WTC11 (cell line): Measurements from ENCODE around the gene HMCN1. TPM values are rescaled to one million over a fixed set of nuclear protein-coding genes. Genes with fewer than 3 reads are reported as not detected.

Experiments
- ATAC-seq: fragments of 200-7000 bp; cut with Tn5 transposase; 2 replicates; pipeline ENCODE4 v1.10.0; 2021; ENCODE audit warnings: mild to moderate bottlenecking, moderate library complexity
- CTCF ChIA-PET: fragments of 300-600 bp; sonication (Branson Sonifier 250); formaldehyde crosslinking; loops from one replicate; lab custom pipeline; 2021; ENCODE audit warnings: antibody characterized with exemption; lab: Charles Lee
- POLR2A ChIA-PET: fragments of 350-600 bp; sonication (Branson Sonifier 250); formaldehyde crosslinking; loops from one replicate; lab custom pipeline; 2021; ENCODE audit warnings: antibody characterized with exemption; lab: Charles Lee
- DNase-seq: peaks from one replicate; pipeline ENCODE4 v3.0.0; 2021; ENCODE audit warnings: low spot score
- H3K27ac Mint-ChIP-seq: 2 replicates; pipeline ENCODE4 v1.8.0; 2021; ENCODE audit warnings: mixed read lengths
- H3K27me3 Mint-ChIP-seq: 2 replicates; pipeline ENCODE4 v1.8.0; 2021; ENCODE audit warnings: low read depth, mild to moderate bottlenecking, moderate library complexity, mixed read lengths
- H3K36me3 Mint-ChIP-seq: 2 replicates; pipeline ENCODE4 v1.8.0; 2021; ENCODE audit warnings: mixed read lengths
- H3K4me1 Mint-ChIP-seq: 2 replicates; pipeline ENCODE4 v1.8.0; 2022; ENCODE audit warnings: mixed read lengths
- H3K4me3 Mint-ChIP-seq: 2 replicates; pipeline ENCODE4 v1.8.0; 2021; ENCODE audit warnings: mild to moderate bottlenecking, moderate library complexity, mixed read lengths
- H3K9me3 Mint-ChIP-seq: 2 replicates; pipeline ENCODE4 v1.8.0; 2021; ENCODE audit warnings: mixed read lengths
- ARID4B ChIP-seq: sonication (generic); formaldehyde crosslinking; IDR thresholded peaks from 2 replicates; pipeline ENCODE4 v1.8.0; 2023; ENCODE audit warnings: missing genetic modification reagents, mild to moderate bottlenecking, borderline replicate concordance
- CREM ChIP-seq: sonication (generic); formaldehyde crosslinking; IDR thresholded peaks from 2 replicates; pipeline ENCODE4 v1.8.1; 2022; ENCODE audit warnings: mild to moderate bottlenecking, missing genetic modification reagents, moderate library complexity
- EMX1 ChIP-seq: fragments of 250-450 bp; sonication (Bioruptor Pico); IDR thresholded peaks from 2 replicates; pipeline ENCODE4 v1.8.0; 2021; ENCODE audit warnings: mild to moderate bottlenecking
- ETV6 ChIP-seq: sonication (generic); formaldehyde crosslinking; IDR thresholded peaks from 2 replicates; pipeline ENCODE4 v1.8.1; 2022; ENCODE audit warnings: mild to moderate bottlenecking, missing genetic modification reagents
- FOXJ3 ChIP-seq: sonication (generic); formaldehyde crosslinking; IDR thresholded peaks from 2 replicates; pipeline ENCODE4 v1.9.0; 2021; ENCODE audit warnings: missing genetic modification reagents, mild to moderate bottlenecking, borderline replicate concordance
- IRF1 ChIP-seq: sonication (generic); formaldehyde crosslinking; IDR thresholded peaks from 2 replicates; pipeline ENCODE4 v1.8.0; 2023; ENCODE audit warnings: missing genetic modification reagents
- IRF2 ChIP-seq: sonication (generic); formaldehyde crosslinking; IDR thresholded peaks from 2 replicates; pipeline ENCODE4 v1.8.0; 2022; ENCODE audit warnings: low read depth, missing genetic modification reagents, borderline replicate concordance
- JUN ChIP-seq: sonication (generic); formaldehyde crosslinking; IDR thresholded peaks from 2 replicates; pipeline ENCODE4 v1.8.0; 2023; ENCODE audit warnings: mild to moderate bottlenecking, missing genetic modification reagents
- NR2C2 ChIP-seq: sonication (generic); formaldehyde crosslinking; IDR thresholded peaks from 2 replicates; pipeline ENCODE4 v1.8.0; 2022; ENCODE audit warnings: mild to moderate bottlenecking, missing genetic modification reagents
- OVOL2 ChIP-seq: fragments of 250-450 bp; sonication (Bioruptor Pico); IDR thresholded peaks from 2 replicates; pipeline ENCODE4 v1.9.0; 2021; ENCODE audit warnings: mild to moderate bottlenecking, borderline replicate concordance
- PRDM15 ChIP-seq: sonication (generic); formaldehyde crosslinking; IDR thresholded peaks from 2 replicates; pipeline ENCODE4 v1.8.0; 2022; ENCODE audit warnings: missing genetic modification reagents
- PRRX2 ChIP-seq: fragments of 250-450 bp; sonication (Bioruptor Pico); IDR thresholded peaks from 2 replicates; pipeline ENCODE4 v1.8.0; 2021; ENCODE audit warnings: mild to moderate bottlenecking
- RORB ChIP-seq: fragments of 250-450 bp; sonication (Bioruptor Pico); IDR thresholded peaks from 2 replicates; pipeline ENCODE4 v1.9.0; 2021; ENCODE audit warnings: mild to moderate bottlenecking
- SMAD3 ChIP-seq: sonication (generic); formaldehyde crosslinking; IDR thresholded peaks from 2 replicates; pipeline ENCODE4 v1.8.0; 2022; ENCODE audit warnings: missing genetic modification reagents, mild to moderate bottlenecking, borderline replicate concordance
- SOX15 ChIP-seq: fragments of 250-450 bp; sonication (Bioruptor Pico); IDR thresholded peaks from 2 replicates; pipeline ENCODE4 v1.9.0; 2021; ENCODE audit warnings: mild to moderate bottlenecking
- SP1 ChIP-seq: sonication (generic); formaldehyde crosslinking; conservative IDR thresholded peaks from 2 replicates; pipeline ENCODE4 v1.8.1; 2022; ENCODE audit warnings: missing genetic modification reagents
- ZMAT4 ChIP-seq: fragments of 250-450 bp; sonication (Bioruptor Pico); IDR thresholded peaks from 2 replicates; pipeline ENCODE4 v1.9.0; 2021; ENCODE audit warnings: mild to moderate bottlenecking
- ZNF219 ChIP-seq: sonication (generic); formaldehyde crosslinking; IDR thresholded peaks from 2 replicates; pipeline ENCODE4 v1.8.0; 2023; ENCODE audit warnings: missing genetic modification reagents, mild to moderate bottlenecking, borderline replicate concordance
- ZNF317 ChIP-seq: sonication (generic); formaldehyde crosslinking; IDR thresholded peaks from 2 replicates; pipeline ENCODE4 v1.8.1; 2023; ENCODE audit warnings: low read depth, mild to moderate bottlenecking, moderate library complexity, missing genetic modification reagents, borderline replicate concordance
- ZNF396 ChIP-seq: fragments of 250-450 bp; sonication (Bioruptor Pico); IDR thresholded peaks from 2 replicates; pipeline ENCODE4 v1.8.0; 2021; ENCODE audit warnings: mild to moderate bottlenecking, moderate library complexity, borderline replicate concordance
- total RNA-seq: library from RNA; stranded (reverse); gene quantifications from 3 replicates; pipeline ENCODE4 v1.2.3, GENCODE V29; 2021
- TF ChIP-seq, protein P1 (sequence below): sonication (generic); formaldehyde crosslinking; IDR thresholded peaks from 2 replicates; pipeline ENCODE4 v1.8.1; 2023; ENCODE audit warnings: mild to moderate bottlenecking, missing genetic modification reagents
- TF ChIP-seq, protein P2 (sequence below): fragments of 250-450 bp; sonication (Bioruptor Pico); IDR thresholded peaks from 2 replicates; pipeline ENCODE4 v1.8.0; 2021; ENCODE audit warnings: mild to moderate bottlenecking
- TF ChIP-seq, protein P3 (sequence below): sonication (generic); formaldehyde crosslinking; conservative IDR thresholded peaks from 2 replicates; pipeline ENCODE4 v1.8.1; 2022; ENCODE audit warnings: mild to moderate bottlenecking, missing genetic modification reagents

Gene HMCN1
- total RNA-seq, 1 experiment from 2014 or later, result 5.6 TPM

DNA sequence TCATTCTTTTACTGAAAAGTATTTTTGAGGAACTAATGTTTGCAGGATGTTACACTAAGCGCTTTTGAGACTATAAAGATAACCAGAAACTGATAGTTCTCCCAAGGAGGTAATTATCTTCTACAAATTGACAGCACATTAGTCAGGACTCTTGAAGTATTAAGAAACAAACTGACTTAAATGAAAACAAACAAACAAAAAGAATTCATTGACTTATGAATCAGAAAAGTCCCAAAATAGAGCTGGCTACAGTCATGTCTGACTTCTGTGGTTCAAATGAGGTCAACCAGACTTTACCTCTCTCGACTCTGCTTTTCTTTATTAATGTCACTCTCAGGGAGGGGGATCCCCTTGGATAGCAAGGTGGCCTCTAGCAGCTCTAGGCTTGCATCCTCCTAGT, 344.1 kb downstream of the HMCN1 start:
- ChIA-PET CTCF (no interaction called here), POLR2A (no interaction called here)
- DNase-seq, result no peak
- no peak for ATAC-seq
- no peaks in the 10 kb centered on the region for H3K4me1 Mint-ChIP-seq
- no peak overlapping the region for H3K27ac Mint-ChIP-seq
- H3K36me3 Mint-ChIP-seq, result no peaks in the 10 kb centered on the region
- no peak overlapping the region for H3K4me3 Mint-ChIP-seq
- no peak for TF ChIP-seq SOX15 (CRISPR knock-in tag)
- TF ChIP-seq SP1 (CRISPR knock-in tag), result no peak
- no peak for TF ChIP-seq ETV6 (CRISPR knock-in tag)
- TF ChIP-seq CREM (CRISPR knock-in tag), result no peak
- no peak for TF ChIP-seq EMX1 (CRISPR knock-in tag)
- no peak for TF ChIP-seq ZMAT4 (CRISPR knock-in tag)
- TF ChIP-seq PRRX2, result no peak
- no peak for TF ChIP-seq OVOL2 (CRISPR knock-in tag)
- TF ChIP-seq IRF1 (CRISPR knock-in tag), result no peak
- no peak for TF ChIP-seq ARID4B
- TF ChIP-seq, protein P1, sequence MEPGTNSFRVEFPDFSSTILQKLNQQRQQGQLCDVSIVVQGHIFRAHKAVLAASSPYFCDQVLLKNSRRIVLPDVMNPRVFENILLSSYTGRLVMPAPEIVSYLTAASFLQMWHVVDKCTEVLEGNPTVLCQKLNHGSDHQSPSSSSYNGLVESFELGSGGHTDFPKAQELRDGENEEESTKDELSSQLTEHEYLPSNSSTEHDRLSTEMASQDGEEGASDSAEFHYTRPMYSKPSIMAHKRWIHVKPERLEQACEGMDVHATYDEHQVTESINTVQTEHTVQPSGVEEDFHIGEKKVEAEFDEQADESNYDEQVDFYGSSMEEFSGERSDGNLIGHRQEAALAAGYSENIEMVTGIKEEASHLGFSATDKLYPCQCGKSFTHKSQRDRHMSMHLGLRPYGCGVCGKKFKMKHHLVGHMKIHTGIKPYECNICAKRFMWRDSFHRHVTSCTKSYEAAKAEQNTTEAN, result no peak
- TF ChIP-seq NR2C2 (CRISPR knock-in tag), result no peak
- no peak for TF ChIP-seq JUN
- no peak for TF ChIP-seq ZNF396 (CRISPR knock-in tag)
- no peak for TF ChIP-seq ZNF219
- H3K27me3 Mint-ChIP-seq, result no peaks in the 10 kb centered on the region
- no peaks in the 10 kb centered on the region for H3K9me3 Mint-ChIP-seq

DNA sequence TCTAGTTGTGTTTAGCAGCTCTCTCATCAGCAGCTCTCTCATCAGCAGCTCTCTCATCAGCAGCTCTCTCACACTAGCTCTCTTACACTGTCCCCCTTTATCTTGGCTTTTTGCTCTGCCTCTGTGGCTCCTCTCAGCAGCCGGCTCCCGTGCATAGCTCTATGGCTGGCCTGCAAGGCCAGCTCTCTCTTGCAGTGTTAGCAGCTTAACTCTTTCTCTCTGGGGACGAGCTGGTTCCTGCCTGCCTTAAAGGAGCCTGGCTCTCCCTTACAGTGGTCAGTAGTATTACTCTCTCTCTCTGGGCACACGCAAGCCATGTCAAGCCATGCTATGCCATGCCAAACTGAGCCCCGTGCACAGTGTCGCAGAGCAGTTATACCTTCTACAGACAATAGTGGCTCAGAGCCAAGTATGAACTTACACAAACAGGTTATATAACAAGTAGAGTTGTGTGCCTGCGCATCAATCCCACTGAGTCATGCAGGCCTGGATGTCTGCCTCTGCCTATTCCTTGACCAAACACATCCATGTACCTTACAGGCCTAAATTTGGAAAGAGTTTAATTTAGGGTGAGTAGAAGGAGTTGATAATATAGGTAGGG, 345.0 kb downstream of the HMCN1 start:
- ATAC-seq, result peak; percentile 76
- Mint-ChIP-seq H3K4me3 (no peak overlapping the region), H3K36me3 (no peaks in the 10 kb centered on the region), H3K27me3 (no peaks in the 10 kb centered on the region), H3K27ac (no peak overlapping the region), H3K4me1 (no peaks in the 10 kb centered on the region), H3K9me3 (no peaks in the 10 kb centered on the region)
- CTCF ChIA-PET, result interaction anchor here (0.7 kb wide), 1 partner anchor 359 kb away, joined by 3 read pairs; no protein-coding TSS in a partner anchor
- no peak for DNase-seq
- POLR2A ChIA-PET, result no interaction called here
- TF ChIP-seq, protein P2, sequence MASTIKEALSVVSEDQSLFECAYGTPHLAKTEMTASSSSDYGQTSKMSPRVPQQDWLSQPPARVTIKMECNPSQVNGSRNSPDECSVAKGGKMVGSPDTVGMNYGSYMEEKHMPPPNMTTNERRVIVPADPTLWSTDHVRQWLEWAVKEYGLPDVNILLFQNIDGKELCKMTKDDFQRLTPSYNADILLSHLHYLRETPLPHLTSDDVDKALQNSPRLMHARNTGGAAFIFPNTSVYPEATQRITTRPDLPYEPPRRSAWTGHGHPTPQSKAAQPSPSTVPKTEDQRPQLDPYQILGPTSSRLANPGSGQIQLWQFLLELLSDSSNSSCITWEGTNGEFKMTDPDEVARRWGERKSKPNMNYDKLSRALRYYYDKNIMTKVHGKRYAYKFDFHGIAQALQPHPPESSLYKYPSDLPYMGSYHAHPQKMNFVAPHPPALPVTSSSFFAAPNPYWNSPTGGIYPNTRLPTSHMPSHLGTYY (CRISPR knock-in tag), result no peak
- TF ChIP-seq SMAD3 (CRISPR knock-in tag) (no peak), FOXJ3 (CRISPR knock-in tag) (no peak), RORB (CRISPR knock-in tag) (no peak), PRDM15 (CRISPR knock-in tag) (no peak), IRF2 (CRISPR knock-in tag) (no peak), ZNF317 (no peak)
- TF ChIP-seq, protein P3, sequence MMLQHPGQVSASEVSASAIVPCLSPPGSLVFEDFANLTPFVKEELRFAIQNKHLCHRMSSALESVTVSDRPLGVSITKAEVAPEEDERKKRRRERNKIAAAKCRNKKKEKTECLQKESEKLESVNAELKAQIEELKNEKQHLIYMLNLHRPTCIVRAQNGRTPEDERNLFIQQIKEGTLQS, result no peak
- TF ChIP-seq, protein P1, result no peak
